ENCODE measurements around the gene CLHC1.

CLHC1 gene

DNA sequence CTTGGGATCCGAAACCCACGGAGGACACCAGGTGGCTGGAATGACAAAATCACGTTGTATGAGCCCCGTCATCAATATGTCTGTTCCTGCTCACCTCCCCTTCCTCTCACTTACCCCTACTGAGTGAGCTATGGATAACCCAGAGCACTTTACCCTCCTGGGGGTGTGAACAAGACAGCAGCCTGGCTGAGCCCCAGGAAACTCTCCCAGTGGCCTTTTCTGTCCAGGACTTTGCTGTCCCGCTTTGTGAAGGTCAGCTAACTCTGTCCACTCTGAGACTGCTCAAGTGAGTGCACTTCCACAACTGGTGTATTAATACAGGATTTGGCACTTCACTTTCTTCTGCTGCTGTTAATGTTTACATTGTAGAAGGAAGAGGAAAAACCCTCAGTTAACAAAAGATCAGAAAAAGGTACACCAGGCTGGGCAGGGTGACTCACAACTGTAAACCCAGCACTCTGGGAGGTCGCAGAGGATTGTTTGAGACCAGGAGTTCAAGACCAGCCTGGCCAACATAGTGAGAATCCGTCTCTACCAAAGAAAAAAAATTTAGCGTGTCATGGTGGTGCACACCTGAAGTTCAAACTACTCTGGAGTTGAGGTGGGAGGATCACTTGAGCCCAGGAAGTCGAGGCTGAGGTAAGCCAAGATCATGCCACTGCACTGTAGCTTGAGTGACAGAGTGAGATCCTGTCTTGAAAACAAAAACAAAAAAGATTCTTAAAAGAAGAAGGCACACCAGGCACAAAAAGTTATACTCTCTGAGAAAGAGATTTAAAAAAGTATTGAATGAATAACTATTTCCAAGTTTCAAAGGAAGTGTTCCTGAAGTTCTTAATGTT lies 90.3 kb downstream of the CLHC1 start:
- H3K4me3 ChIP-seq (ENCODE audit: low read length) = no peak overlapping the region
- TF ChIP-seq, protein P1, sequence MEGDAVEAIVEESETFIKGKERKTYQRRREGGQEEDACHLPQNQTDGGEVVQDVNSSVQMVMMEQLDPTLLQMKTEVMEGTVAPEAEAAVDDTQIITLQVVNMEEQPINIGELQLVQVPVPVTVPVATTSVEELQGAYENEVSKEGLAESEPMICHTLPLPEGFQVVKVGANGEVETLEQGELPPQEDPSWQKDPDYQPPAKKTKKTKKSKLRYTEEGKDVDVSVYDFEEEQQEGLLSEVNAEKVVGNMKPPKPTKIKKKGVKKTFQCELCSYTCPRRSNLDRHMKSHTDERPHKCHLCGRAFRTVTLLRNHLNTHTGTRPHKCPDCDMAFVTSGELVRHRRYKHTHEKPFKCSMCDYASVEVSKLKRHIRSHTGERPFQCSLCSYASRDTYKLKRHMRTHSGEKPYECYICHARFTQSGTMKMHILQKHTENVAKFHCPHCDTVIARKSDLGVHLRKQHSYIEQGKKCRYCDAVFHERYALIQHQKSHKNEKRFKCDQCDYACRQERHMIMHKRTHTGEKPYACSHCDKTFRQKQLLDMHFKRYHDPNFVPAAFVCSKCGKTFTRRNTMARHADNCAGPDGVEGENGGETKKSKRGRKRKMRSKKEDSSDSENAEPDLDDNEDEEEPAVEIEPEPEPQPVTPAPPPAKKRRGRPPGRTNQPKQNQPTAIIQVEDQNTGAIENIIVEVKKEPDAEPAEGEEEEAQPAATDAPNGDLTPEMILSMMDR (conservative IDR thresholded peaks at IDR 0.05; ENCODE audit: low read length) = no peak
- DNase-seq (ENCODE audit: low read depth) = no peak

DNA sequence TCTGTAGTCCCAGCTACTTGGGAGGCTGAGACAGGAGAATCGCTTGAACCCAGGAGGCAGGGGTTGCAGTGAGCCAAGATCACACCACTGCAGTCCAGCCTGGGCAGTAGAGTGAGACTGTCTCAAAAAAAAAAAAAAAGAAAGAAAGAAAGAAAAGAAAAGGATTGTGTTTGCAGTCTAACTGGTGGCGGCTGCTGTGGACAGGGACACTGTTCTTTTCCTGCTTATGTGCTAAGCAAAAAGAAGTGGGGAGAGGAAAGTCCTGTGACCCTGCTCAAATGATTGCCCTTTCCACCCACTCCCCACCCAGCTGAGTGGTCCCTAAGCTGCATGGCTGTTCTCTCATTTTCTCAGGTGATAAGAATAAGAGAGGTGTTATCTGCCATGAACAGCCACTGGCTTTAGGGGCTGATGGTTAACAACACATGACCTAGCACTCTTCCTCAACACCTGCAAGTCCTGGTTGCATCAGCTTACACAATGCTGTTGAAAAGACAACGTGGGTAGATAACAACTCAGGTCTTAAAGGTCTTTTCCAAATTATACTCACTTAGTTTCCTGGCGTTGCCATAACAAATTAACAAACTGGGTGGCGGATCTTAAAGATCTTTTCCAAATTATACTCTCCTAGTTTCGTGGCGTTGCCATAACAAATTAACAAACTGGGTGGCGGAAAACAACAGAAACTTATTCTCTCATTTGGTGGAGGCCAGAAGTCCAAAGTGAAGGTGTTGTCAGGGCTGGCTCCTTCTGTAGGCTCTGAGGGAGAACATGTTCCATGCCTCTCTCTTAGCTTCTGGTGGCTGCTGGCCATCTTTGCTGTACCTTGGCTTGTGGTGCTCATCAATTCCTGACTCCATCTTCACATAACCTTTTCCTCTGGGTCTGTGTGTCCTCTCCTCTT lies 91.5 kb downstream of the CLHC1 start:
- no peak overlapping the region for H3K4me3 ChIP-seq (ENCODE audit: low read length)
- DNase-seq (ENCODE audit: low read depth) = no peak
- TF ChIP-seq, protein P1 (conservative IDR thresholded peaks at IDR 0.05; ENCODE audit: low read length) = no peak

DNA sequence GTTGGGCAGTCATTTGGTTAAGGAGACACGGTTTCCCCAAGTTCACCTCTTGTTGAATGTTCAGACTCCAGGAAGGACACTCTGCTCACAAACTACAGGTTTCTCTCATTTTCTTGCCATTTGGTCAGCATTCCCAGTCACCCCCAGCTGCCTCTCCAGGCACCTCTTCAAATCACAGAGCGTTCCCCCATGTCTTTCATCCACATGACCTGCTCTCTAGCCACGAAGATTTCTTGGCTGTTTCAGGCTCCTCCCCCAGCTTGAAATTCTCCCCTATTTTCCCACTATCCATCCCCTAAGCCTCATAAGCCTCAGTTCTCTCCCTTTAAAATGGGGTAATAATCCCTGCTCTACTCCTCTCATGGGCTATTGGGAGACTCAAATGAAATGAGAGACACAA lies 92.8 kb downstream of the CLHC1 start:
- no peak overlapping the region for H3K4me3 ChIP-seq (ENCODE audit: low read length)
- TF ChIP-seq, protein P1 (conservative IDR thresholded peaks at IDR 0.05; ENCODE audit: low read length) = no peak

DNA sequence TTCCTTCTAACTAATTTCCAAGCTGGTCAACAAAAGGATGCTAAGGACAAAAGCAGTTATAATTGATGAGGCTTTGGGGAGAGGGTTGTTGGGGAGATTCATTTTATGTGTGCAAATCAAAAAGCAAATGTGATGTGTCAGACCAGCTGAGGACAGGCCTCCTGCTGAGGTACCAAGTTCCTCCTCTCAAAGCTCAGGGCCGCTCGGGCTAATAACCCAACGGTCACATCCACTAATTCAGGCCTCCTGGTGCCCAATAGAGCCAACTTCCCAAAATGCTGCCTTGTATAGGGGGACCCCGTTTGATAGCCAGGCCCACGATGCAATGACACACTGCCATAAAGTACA lies 93.2 kb downstream of the CLHC1 start:
- no peak for DNase-seq (ENCODE audit: low read depth)
- TF ChIP-seq, protein P1 (conservative IDR thresholded peaks at IDR 0.05; ENCODE audit: low read length) = no peak

More for the DNA sequence above, 92.8 kb downstream of the CLHC1 start:
- DNase-seq (ENCODE audit: low read depth) = no peak

DNA sequence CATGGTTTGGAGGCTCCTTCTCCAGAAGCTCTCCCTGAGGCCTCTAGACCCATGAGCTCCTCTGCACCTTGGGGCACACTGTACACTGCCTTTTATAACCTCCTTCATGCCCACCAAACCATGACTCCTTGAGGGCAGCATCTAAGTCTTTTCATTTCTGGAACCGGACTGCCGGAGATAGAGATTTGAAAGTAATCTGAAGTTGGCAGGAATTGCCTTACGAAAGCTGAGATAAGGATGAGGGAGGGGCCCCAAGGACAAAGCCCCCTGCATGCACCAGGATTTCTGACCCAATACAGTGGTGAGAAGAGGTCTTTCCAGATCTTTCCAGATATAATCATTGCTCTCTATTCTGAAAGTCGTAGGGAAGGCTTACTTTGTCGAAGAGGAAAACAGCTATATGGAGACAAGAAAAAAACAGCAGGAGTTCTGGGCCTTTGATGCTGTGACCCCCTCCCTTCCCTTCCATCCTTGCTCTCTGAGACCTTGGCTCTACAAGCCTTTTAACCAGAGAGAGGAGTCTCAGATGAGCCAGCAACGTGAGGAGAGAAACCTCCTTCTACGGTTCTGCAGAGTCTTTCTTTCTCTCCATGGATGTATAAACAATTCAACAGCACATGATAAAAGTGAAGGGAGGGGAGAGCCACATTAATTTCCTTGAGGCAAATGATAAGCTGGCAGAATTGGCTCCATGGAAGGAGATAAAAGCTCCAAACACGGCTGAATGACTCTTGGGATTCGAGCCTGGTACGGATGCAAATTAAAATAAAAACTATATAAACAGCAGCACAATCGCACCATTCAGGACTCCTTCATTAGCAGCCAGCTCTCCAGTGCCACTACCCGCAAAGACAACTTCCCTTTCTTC lies 93.8 kb downstream of the CLHC1 start:
- no peak for DNase-seq (ENCODE audit: low read depth)
- H3K4me3 ChIP-seq (ENCODE audit: low read length) = no peak overlapping the region
- TF ChIP-seq, protein P1 (conservative IDR thresholded peaks at IDR 0.05; ENCODE audit: low read length) = no peak

More for the DNA sequence above, 93.2 kb downstream of the CLHC1 start:
- no peak overlapping the region for H3K4me3 ChIP-seq (ENCODE audit: low read length)

DNA sequence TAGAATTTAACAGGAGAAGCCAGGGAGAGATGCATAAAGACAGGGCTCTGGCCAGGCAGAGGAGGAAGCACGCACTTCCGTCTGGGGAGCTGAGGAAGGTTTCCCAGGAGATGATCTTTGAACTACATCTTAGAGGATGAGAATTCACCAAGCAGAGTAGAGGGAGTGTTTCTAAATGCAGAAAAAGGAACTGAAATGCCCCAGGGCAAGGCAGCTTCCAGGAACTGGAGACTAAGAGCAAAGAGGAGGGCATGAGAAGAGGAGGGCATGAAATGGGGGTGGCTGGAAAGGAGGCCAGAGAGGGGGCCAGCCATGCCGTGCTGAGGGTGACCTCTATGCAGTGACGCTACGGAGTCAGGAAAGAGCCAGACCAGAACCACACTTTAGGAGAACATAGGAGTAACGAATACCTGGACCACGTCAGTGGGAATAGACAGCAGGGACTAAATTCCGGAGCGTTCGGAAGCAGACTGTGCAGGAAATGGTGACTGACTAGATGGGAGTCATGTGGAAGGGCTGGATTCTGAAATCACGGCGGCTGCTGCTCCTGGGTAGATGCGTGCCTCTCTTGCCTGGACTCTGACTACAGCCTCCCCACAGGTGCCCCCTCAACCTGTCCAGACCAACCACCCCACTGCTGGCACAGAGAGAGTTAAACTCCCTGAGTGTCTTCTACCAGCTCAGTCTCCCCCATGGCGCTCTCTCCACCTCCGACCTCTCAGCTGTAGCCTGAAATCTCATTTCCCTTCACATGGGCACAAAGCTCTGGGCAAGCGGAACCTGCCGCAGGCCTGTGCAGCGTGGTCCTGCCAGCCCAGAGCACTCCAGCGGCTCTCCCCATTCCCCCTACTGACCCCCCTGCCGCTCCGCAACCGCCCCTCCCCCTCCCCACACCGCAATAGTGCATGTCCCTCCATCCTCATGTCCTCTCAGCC lies 94.8 kb downstream of the CLHC1 start:
- H3K4me3 ChIP-seq (ENCODE audit: low read length) = no peak overlapping the region
- DNase-seq (ENCODE audit: low read depth) = no peak
- TF ChIP-seq, protein P1 (conservative IDR thresholded peaks at IDR 0.05; ENCODE audit: low read length) = no peak
